ENCODE results near the gene SELPLG.

GRCh38 chr12:108583991-108584390 lies 49.7 kb downstream of the SELPLG start:
- TF ChIP-seq CTCF (IDR thresholded peaks at IDR 0.05) (no peak), EZH2 (IDR thresholded peaks at IDR 0.05) (no peak), EZH2phosphoT487 (IDR thresholded peaks at IDR 0.05) (no peak)

All from neural progenitor cell (in vitro differentiated cells).